Measurements from ENCODE around the gene FMNL2.

FMNL2 gene

GRCh38 chr2:152623775-152624174, 288.8 kb downstream of the FMNL2 start:
- DNase-seq = no peak

GRCh38 chr2:152624805-152625204, 289.8 kb downstream of the FMNL2 start:
- no peak for DNase-seq

GRCh38 chr2:152626911-152627339, 292.0 kb downstream of the FMNL2 start:
- DNase-seq = no peak

GRCh38 chr2:152627351-152627957, 292.5 kb downstream of the FMNL2 start:
- DNase-seq = peak in 1 of 2 experiments; percentile 20

GRCh38 chr2:152629202-152629601, 294.2 kb downstream of the FMNL2 start:
- no peak for DNase-seq

- no peak for DNase-seq
Measured at GRCh38 chr2:152630466-152630865, 295.5 kb downstream of the FMNL2 start.

GRCh38 chr2:152632736-152633135, 297.8 kb downstream of the FMNL2 start:
- DNase-seq = no peak

- DNase-seq = peak; percentile 28 to 66
Measured at GRCh38 chr2:152635635-152636298, 300.8 kb downstream of the FMNL2 start.

GRCh38 chr2:152637251-152637650, 302.3 kb downstream of the FMNL2 start:
- no peak for DNase-seq

- DNase-seq = no peak
Measured at GRCh38 chr2:152638056-152638455, 303.1 kb downstream of the FMNL2 start.

- no peak for DNase-seq
Measured at GRCh38 chr2:152638590-152638989, 303.6 kb downstream of the FMNL2 start.

- no peak for DNase-seq
Measured at GRCh38 chr2:152644189-152644873, 309.4 kb downstream of the FMNL2 start.

- no peak for DNase-seq
Measured at GRCh38 chr2:152646264-152646663, 311.3 kb downstream of the FMNL2 start.

- DNase-seq = no peak
Measured at GRCh38 chr2:152646775-152647174, 311.8 kb downstream of the FMNL2 start.

- DNase-seq = peak; percentile 28 to 73
Measured at GRCh38 chr2:152647552-152647951, 312.6 kb downstream of the FMNL2 start.

- no peak for DNase-seq
Measured at GRCh38 chr2:152648336-152648735, 313.4 kb downstream of the FMNL2 start.

GRCh38 chr2:152649997-152650396, 315.0 kb downstream of the FMNL2 start:
- no peak for DNase-seq

GRCh38 chr2:152650768-152651371, 315.9 kb downstream of the FMNL2 start:
- no peak for DNase-seq

GRCh38 chr2:152651834-152652233, 316.9 kb downstream of the FMNL2 start:
- no peak for DNase-seq

- no peak for DNase-seq
Measured at GRCh38 chr2:152655880-152656279, 320.9 kb downstream of the FMNL2 start.

- DNase-seq = no peak
Measured at GRCh38 chr2:152657043-152657442, 322.1 kb downstream of the FMNL2 start.

- no peak for DNase-seq
Measured at GRCh38 chr2:152658221-152658620, 323.2 kb downstream of the FMNL2 start.

GRCh38 chr2:152661076-152661475, 326.1 kb downstream of the FMNL2 start:
- DNase-seq = no peak

- no peak for DNase-seq
Measured at GRCh38 chr2:152664725-152665124, 329.8 kb downstream of the FMNL2 start.

Data from NCI-H446 (cell line).